ENCODE results near the gene ZNF282. TPM values are rescaled to one million over a fixed set of nuclear protein-coding genes. Genes with fewer than 3 reads are reported as not detected.

ZNF282 gene
- total RNA-seq, 1 experiment from 2014 or later: 39.0 TPM

DNA sequence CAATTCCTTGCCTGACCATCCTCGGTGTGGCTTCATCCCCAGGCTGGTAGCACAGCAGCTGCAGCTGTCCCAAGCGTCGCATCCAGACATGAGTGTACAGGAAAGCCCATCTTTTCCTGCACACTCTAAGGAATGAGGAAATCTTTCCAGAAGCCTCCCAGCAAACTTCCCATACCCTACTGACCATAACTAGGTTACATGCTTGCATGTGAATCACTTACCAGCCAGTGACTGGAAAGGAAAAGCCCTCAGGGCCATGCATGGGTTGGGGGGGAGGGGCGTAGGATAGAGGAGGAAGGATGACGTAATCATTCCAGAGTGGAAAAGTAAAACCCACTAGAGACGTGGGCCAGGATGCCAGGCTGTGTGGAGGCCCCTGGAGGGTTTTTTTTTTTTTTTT lies 25.2 kb downstream of the ZNF282 start:
- no peak overlapping the region for H3K9ac ChIP-seq (ENCODE audit: extremely low read depth, insufficient read length, low read length)
- H3T11ph ChIP-seq (ENCODE audit: low read length): no peak overlapping the region
- no peaks in the 10 kb centered on the region for H3K9me3 ChIP-seq (ENCODE audit: control insufficient read depth, low read depth, low read length)
- H2BK20ac ChIP-seq (ENCODE audit: low read depth, low read length, poor library complexity, severe bottlenecking): no peak overlapping the region
- no peak overlapping the region for H2AK5ac ChIP-seq (ENCODE audit: insufficient read length, low read length)
- no peak overlapping the region for H3K14ac ChIP-seq (ENCODE audit: insufficient read depth, low read length)
- H2BK120ac ChIP-seq (ENCODE audit: low read depth, low read length, poor library complexity, severe bottlenecking): no peak overlapping the region
- no peak overlapping the region for H2BK15ac ChIP-seq (ENCODE audit: low read depth, low read length)
- H2BK5ac ChIP-seq (ENCODE audit: insufficient read length, low read length): no peak overlapping the region
- H3K4me2 ChIP-seq (ENCODE audit: insufficient read depth, insufficient read length, low read length): no peak overlapping the region
- H3K4me3 Mint-ChIP-seq: no peak overlapping the region
- H4K91ac ChIP-seq (ENCODE audit: insufficient read length, low read depth, low read length): no peak overlapping the region
- no peak overlapping the region for H3K56ac ChIP-seq (ENCODE audit: insufficient read length, low read depth, low read length)
- no peak overlapping the region for H3K4ac ChIP-seq (ENCODE audit: low read depth, low read length)
- no peaks in the 10 kb centered on the region; the same call in 1 of the 2 replicates for H3K79me2 ChIP-seq (ENCODE audit: insufficient read depth, low read length)
- H3K27ac Mint-ChIP-seq: peak overlapping the region in 1 of 3 experiments; percentile 49; a peak in 1 of 7 replicates
- H3K18ac ChIP-seq (ENCODE audit: insufficient read length, low read depth, low read length): no peak overlapping the region
- H4K5ac ChIP-seq (ENCODE audit: insufficient read length, low read depth, low read length): no peak overlapping the region
- H3K9me3 Mint-ChIP-seq: no peaks in the 10 kb centered on the region
- no peak overlapping the region for H3K27ac ChIP-seq (ENCODE audit: insufficient read length, low read depth, low read length)
- no peak overlapping the region for H4K8ac ChIP-seq (replicated peaks; ENCODE audit: insufficient read length, low read depth, low read length)
- no peak overlapping the region for H3K23ac ChIP-seq (ENCODE audit: insufficient read length, low read depth, low read length)
- no peaks in the 10 kb centered on the region for H3K79me1 ChIP-seq (ENCODE audit: insufficient read depth, low read depth, low read length, poor library complexity, severe bottlenecking)
- WGBS (ENCODE audit: extremely low coverage, insufficient read length, low lambda C conversion rate): no CpG with 5 or more reads among the region's 6 CpGs
- H3K4me1 ChIP-seq (ENCODE audit: insufficient read depth, low read length): no peaks in the 10 kb centered on the region
- no peak overlapping the region for H2AFZ ChIP-seq (ENCODE audit: low read length)
- H3K27me3 ChIP-seq (ENCODE audit: insufficient read depth, low read length): no peaks in the 10 kb centered on the region
- no peak overlapping the region for H2BK12ac ChIP-seq (ENCODE audit: insufficient read length, low read depth, low read length)
- no peak for DNase-seq
- H3K27me3 Mint-ChIP-seq (ENCODE audit: low read depth): no peaks in the 10 kb centered on the region
- H3K4me1 Mint-ChIP-seq: peaks cover 18 to 19% of the 10 kb centered on the region in 2 experiments
- H3K23me2 ChIP-seq (ENCODE audit: insufficient read length, low read depth, low read length, poor library complexity, severe bottlenecking): no peaks in the 10 kb centered on the region
- TF ChIP-seq, protein P1, sequence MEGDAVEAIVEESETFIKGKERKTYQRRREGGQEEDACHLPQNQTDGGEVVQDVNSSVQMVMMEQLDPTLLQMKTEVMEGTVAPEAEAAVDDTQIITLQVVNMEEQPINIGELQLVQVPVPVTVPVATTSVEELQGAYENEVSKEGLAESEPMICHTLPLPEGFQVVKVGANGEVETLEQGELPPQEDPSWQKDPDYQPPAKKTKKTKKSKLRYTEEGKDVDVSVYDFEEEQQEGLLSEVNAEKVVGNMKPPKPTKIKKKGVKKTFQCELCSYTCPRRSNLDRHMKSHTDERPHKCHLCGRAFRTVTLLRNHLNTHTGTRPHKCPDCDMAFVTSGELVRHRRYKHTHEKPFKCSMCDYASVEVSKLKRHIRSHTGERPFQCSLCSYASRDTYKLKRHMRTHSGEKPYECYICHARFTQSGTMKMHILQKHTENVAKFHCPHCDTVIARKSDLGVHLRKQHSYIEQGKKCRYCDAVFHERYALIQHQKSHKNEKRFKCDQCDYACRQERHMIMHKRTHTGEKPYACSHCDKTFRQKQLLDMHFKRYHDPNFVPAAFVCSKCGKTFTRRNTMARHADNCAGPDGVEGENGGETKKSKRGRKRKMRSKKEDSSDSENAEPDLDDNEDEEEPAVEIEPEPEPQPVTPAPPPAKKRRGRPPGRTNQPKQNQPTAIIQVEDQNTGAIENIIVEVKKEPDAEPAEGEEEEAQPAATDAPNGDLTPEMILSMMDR (conservative IDR thresholded peaks at IDR 0.05): no peak
- H3K36me3 Mint-ChIP-seq (ENCODE audit: insufficient read depth in 1 of 3, low read depth in 3 of 3): peaks cover 33 to 76% (median 64%) of the 10 kb centered on the region in 3 experiments
- no peaks in the 10 kb centered on the region for H4K20me1 ChIP-seq (ENCODE audit: control insufficient read depth, insufficient read depth, insufficient read length)

All from H9 (cell line).